GM12801 (cell line): ENCODE results near the gene DCP1B.

ENCODE experiments used
- TF ChIP-seq, protein P1 (sequence below): IDR thresholded peaks from one replicate; pipeline ENCODE4 v1.5.1; 2011; ENCODE audit warnings: control low read depth; ENCODE audit not compliant: insufficient read length; ENCODE audit errors: extremely low read depth

The DCP1B gene

DNA sequence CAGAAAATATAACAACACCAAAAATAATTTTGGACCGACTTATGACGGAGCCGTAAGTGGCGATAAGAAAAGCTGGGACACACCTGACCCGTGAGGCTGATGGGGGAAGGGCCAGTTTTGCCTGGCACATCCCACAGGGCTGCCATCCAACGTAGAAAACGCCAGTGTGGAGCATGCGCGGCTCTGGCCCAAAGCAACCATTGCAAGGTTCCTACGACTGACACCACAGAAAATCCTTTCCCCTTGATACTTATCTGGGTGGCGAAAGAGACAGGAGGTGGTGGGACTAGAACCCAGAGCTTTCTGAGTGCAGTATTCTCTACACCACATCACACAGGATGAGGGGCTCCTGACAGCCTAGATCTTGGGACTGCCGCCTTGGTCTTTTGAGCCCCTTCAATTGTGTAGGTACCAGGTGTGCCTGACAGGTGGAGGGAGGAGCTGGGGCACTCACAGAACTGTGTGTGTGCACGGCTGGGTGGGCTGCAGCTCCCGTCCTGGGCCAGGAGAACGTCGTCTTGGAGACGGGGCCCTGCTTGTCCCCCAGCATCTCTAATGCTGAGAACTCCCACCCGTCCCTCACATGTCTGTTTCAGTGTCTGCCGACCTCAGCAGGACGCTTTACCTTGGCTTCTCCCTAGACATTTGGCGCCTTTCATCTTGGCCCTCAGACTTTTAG is 68.4 kb downstream of the DCP1B start:
- TF ChIP-seq, protein P1, sequence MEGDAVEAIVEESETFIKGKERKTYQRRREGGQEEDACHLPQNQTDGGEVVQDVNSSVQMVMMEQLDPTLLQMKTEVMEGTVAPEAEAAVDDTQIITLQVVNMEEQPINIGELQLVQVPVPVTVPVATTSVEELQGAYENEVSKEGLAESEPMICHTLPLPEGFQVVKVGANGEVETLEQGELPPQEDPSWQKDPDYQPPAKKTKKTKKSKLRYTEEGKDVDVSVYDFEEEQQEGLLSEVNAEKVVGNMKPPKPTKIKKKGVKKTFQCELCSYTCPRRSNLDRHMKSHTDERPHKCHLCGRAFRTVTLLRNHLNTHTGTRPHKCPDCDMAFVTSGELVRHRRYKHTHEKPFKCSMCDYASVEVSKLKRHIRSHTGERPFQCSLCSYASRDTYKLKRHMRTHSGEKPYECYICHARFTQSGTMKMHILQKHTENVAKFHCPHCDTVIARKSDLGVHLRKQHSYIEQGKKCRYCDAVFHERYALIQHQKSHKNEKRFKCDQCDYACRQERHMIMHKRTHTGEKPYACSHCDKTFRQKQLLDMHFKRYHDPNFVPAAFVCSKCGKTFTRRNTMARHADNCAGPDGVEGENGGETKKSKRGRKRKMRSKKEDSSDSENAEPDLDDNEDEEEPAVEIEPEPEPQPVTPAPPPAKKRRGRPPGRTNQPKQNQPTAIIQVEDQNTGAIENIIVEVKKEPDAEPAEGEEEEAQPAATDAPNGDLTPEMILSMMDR, result no peak

DNA sequence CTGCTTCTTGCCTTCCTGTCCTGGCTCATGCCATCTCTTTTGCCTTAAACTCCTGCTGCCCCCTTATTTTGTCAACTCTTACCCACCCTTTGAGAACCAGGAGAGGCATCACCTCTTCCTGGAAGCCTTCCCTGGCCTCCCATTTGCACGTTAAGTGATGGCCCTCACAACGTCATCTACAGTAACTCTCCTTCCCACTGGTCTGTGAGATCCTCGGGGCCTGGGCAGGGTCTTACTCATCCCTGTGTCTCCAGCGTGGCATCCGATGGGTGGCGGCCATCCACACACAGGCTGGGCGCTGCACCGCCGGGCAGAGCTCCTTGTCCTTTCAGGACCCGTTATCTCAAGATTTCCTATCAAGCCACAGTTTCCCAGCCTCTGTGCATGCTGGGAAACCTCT is 69.0 kb downstream of the DCP1B start:
- TF ChIP-seq, protein P1, result no peak

DNA sequence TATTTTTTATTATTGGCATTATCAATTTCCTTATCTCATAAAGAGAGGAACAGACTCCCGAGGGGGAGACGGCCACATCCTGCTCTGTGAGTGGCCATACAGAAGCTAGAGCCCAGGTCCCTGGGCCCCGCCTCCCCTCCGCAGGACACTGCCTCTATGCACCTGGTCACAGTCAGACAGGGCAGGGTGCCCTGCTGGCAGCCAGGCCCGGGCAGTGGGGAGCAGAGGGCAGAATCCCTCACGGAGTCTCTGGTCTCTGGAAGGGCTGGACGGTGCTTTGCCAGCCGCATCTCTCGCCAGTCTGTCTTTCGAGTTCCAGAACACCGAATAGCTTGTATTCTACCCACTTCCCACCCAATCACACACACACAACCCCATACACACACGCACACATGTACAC is 69.4 kb downstream of the DCP1B start:
- TF ChIP-seq, protein P1, result no peak

DNA sequence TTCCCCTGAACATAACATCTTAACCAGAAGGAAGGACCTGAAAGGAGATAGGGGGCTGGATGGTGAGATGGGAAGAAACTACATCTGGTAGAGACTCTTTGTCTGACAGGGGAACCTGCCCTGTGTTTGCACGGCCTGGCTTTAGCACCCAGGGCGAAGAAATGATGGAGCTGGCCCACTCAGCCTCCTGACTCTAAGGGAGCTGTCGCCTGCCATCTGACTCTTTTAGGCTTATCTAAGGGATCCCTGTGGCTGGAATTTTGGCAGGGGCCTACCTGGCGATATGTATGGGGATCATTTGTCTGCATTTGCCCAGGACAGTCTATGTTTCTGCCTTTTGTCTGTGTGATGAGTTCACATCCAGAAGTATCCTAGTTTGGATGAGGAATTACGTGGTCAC is 70.2 kb downstream of the DCP1B start:
- TF ChIP-seq, protein P1, result no peak

DNA sequence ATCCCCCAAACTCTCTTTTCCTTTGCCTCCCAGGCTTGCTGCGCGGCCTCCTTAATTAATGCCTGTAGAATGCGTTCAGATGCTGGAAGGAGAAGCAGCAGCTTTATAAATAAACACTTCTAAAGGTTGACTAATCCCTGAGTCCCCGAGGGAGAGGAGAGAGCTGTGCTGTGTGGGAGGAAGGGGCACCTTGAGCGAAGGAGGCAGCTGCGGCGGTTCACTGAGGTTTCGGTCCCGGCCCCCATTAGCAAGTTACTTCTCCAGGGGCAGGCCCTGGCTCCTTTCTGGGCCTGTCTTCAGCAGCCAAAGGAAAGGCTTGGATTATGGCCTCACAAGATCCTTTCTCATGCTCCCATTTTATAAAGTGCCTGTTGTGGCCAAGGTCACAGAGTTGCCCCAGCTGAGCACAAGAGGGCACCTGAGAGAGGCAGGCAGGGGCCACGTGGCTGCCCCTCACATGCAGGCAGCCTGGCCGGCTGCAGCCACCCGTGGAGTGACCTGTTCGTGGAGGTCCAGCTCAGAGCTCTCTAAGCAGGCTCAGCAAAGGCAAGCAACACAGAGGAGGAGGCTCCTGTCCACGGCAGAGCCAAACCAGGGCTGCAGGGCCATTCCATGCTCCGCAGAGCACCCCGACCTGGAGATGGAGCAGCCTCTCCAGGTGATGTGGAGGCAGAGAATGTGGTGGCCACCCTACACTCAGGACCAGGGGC is 70.8 kb downstream of the DCP1B start:
- TF ChIP-seq, protein P1, result no peak

DNA sequence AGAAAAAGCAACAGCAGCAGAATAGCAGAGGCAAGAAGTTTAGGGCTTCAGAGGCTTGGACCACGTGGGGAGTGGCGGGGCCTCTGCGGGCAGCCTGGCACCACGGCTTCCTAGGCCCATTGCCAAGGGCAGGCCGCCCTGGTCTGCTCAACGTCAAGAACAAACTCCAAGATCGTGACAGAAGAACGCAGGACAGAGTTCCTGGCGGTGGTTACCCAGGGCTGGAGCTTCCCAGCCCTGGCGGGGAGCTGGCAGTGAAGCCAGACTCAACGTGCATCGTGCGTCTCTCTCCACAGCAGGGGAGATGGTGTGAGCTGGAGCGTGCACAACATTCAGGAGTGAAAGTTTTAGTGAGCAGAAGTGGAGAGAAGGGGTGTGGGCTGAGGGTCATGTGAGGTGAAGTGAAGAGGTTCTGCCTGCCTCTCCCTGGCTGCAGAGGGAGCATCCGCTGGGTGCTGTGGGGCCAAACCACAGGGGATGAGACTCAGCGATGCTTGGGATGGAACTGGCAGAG is 71.9 kb downstream of the DCP1B start:
- TF ChIP-seq, protein P1, result no peak

DNA sequence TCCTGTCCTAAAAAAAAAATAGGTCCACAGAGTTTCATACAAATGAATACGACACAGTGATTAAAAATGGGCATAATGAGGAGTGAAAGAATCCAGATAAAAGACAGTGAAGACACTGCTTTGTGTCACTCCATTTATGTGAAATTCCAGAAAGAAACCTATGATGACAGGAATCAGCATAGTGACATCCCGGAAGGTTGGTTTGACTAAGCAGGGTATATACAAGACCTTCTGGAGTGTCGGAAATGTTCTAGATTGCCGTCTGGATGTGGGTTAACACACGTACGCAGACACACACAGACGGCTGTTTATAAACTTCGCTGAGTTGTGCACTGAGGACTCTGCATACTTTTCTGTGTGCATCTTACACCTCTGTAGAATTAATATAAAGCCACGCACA is 72.6 kb downstream of the DCP1B start:
- TF ChIP-seq, protein P1, result no peak
